H9 (cell line): Measurements from ENCODE around the gene GDPD4. TPM values are rescaled to one million over a fixed set of nuclear protein-coding genes. Genes with fewer than 3 reads are reported as not detected.

ENCODE experiments used
- DNase-seq: peaks from one replicate; pipeline ENCODE4 v3.0.0-alpha.2; 2017
- H2AFZ ChIP-seq: one replicate; pipeline ENCODE4 v1.6.1; 2013; ENCODE audit warnings: mild to moderate bottlenecking, low read length, control low read depth, moderate library complexity
- H2AK5ac ChIP-seq: 2 replicates; pipeline ENCODE4 v1.6.1; 2013; ENCODE audit warnings: low read length, control low read depth, mixed read lengths; ENCODE audit not compliant: insufficient read length
- H2BK120ac ChIP-seq: one replicate; pipeline ENCODE4 v1.6.1; 2013; ENCODE audit warnings: low read depth, mild to moderate bottlenecking, low read length, control low read depth, inconsistent platforms; ENCODE audit not compliant: poor library complexity, severe bottlenecking
- H2BK12ac ChIP-seq: 2 replicates; pipeline ENCODE4 v1.6.1; 2013; ENCODE audit warnings: low read length, control low read depth, mixed read lengths, low read depth; ENCODE audit not compliant: insufficient read length
- H2BK15ac ChIP-seq: 2 replicates; pipeline ENCODE4 v1.6.1; 2013; ENCODE audit warnings: low read depth, low read length, control low read depth
- H2BK20ac ChIP-seq: one replicate; pipeline ENCODE4 v1.6.1; 2013; ENCODE audit warnings: low read depth, mild to moderate bottlenecking, low read length, control low read depth, inconsistent platforms; ENCODE audit not compliant: poor library complexity, severe bottlenecking
- H2BK5ac ChIP-seq: 2 replicates; pipeline ENCODE4 v1.6.1; 2013; ENCODE audit warnings: low read length, control low read depth, mixed read lengths; ENCODE audit not compliant: insufficient read length
- H3K14ac ChIP-seq: 2 replicates; pipeline ENCODE4 v1.6.1; 2013; ENCODE audit warnings: low read length, control low read depth; ENCODE audit not compliant: insufficient read depth
- H3K18ac ChIP-seq: 2 replicates; pipeline ENCODE4 v1.6.1; 2013; ENCODE audit warnings: low read depth, mild to moderate bottlenecking, mixed read lengths, low read length, control low read depth; ENCODE audit not compliant: insufficient read length
- H3K23ac ChIP-seq: 2 replicates; pipeline ENCODE4 v1.6.1; 2013; ENCODE audit warnings: low read length, control low read depth, mixed read lengths, low read depth; ENCODE audit not compliant: insufficient read length
- H3K23me2 ChIP-seq: 2 replicates; pipeline ENCODE4 v1.6.1; 2013; ENCODE audit warnings: low read depth, mild to moderate bottlenecking, mixed read lengths, low read length, control low read depth; ENCODE audit not compliant: insufficient read length, poor library complexity, severe bottlenecking
- H3K27ac ChIP-seq: 2 replicates; pipeline ENCODE4 v1.5.1; 2013; ENCODE audit warnings: low read length, control low read depth, mixed read lengths, low read depth; ENCODE audit not compliant: insufficient read length
- H3K27me3 ChIP-seq: 2 replicates; pipeline ENCODE4 v1.6.1; 2013; ENCODE audit warnings: low read length, control low read depth, inconsistent platforms; ENCODE audit not compliant: insufficient read depth
- H3K4ac ChIP-seq: 2 replicates; pipeline ENCODE4 v1.6.1; 2013; ENCODE audit warnings: low read depth, mild to moderate bottlenecking, control low read depth, inconsistent platforms, low read length, moderate library complexity
- H3K4me1 ChIP-seq: 2 replicates; pipeline ENCODE4 v1.6.1; 2013; ENCODE audit warnings: low read length, control low read depth, inconsistent platforms; ENCODE audit not compliant: insufficient read depth
- H3K4me2 ChIP-seq: 2 replicates; pipeline ENCODE4 v1.6.1; 2013; ENCODE audit warnings: low read length, control low read depth, mixed read lengths; ENCODE audit not compliant: insufficient read length, insufficient read depth
- H3K56ac ChIP-seq: 2 replicates; pipeline ENCODE4 v1.6.1; 2013; ENCODE audit warnings: low read depth, mild to moderate bottlenecking, mixed read lengths, low read length, control low read depth; ENCODE audit not compliant: insufficient read length
- H3K79me1 ChIP-seq: 2 replicates; pipeline ENCODE4 v1.6.1; 2013; ENCODE audit warnings: low read depth, mild to moderate bottlenecking, moderate library complexity, low read length, control low read depth, inconsistent platforms; ENCODE audit not compliant: insufficient read depth, poor library complexity, severe bottlenecking
- H3K79me2 ChIP-seq: 2 replicates; pipeline ENCODE4 v1.6.1; 2013; ENCODE audit warnings: low read length, control low read depth, inconsistent platforms; ENCODE audit not compliant: insufficient read depth
- H3K9ac ChIP-seq: 2 replicates; pipeline ENCODE4 v1.6.1; 2013; ENCODE audit warnings: low read length, control low read depth, mixed read lengths; ENCODE audit not compliant: insufficient read length; ENCODE audit errors: extremely low read depth
- H3K9me3 ChIP-seq: one replicate; pipeline ENCODE4 v1.6.1; 2013; ENCODE audit warnings: low read depth, low read length, inconsistent platforms; ENCODE audit not compliant: control insufficient read depth
- H3T11ph ChIP-seq: one replicate; pipeline ENCODE4 v1.6.1; 2013; ENCODE audit warnings: mild to moderate bottlenecking, low read length, control low read depth, inconsistent platforms
- H4K20me1 ChIP-seq: one replicate; pipeline ENCODE4 v1.6.1; 2013; ENCODE audit not compliant: control insufficient read depth, insufficient read length, insufficient read depth
- H4K5ac ChIP-seq: 2 replicates; pipeline ENCODE4 v1.6.1; 2013; ENCODE audit warnings: low read depth, mild to moderate bottlenecking, mixed read lengths, low read length, control low read depth; ENCODE audit not compliant: insufficient read length
- H4K8ac ChIP-seq: replicated peaks from 2 replicates; pipeline ENCODE4 v1.6.1; 2013; ENCODE audit warnings: low read length, control low read depth, mixed read lengths, low read depth; ENCODE audit not compliant: insufficient read length
- H4K91ac ChIP-seq: 2 replicates; pipeline ENCODE4 v1.6.1; 2013; ENCODE audit warnings: low read depth, mild to moderate bottlenecking, moderate library complexity, mixed read lengths, low read length, control low read depth; ENCODE audit not compliant: insufficient read length
- H3K27ac Mint-ChIP-seq, 3 experiments: 2 replicates in 2 of 3; 3 replicates in 1 of 3; pipeline ENCODE4 v1.8.0; 2020 to 2021; ENCODE audit warnings: mixed read lengths in 3 of 3, mild to moderate bottlenecking in 1 of 3, moderate library complexity in 1 of 3
- H3K27me3 Mint-ChIP-seq: 2 replicates; pipeline ENCODE4 v1.8.0; 2021; ENCODE audit warnings: low read depth, mild to moderate bottlenecking, moderate library complexity, mixed read lengths
- H3K36me3 Mint-ChIP-seq, 3 experiments: 2 replicates in 2 of 3; 3 replicates in 1 of 3; pipeline ENCODE4 v1.8.0; 2020 to 2021; ENCODE audit warnings: low read depth in 3 of 3, mixed read lengths in 3 of 3; ENCODE audit not compliant: insufficient read depth in 1 of 3
- H3K4me1 Mint-ChIP-seq, 2 experiments: 2 replicates each; pipeline ENCODE4 v1.8.0; 2020; ENCODE audit warnings: mixed read lengths in 2 of 2
- H3K4me3 Mint-ChIP-seq, 2 experiments: 2 replicates in 1 of 2; 3 replicates in 1 of 2; pipeline ENCODE4 v1.8.0; 2020 to 2021; ENCODE audit warnings: mild to moderate bottlenecking in 2 of 2, mixed read lengths in 2 of 2, moderate library complexity in 1 of 2
- H3K9me3 Mint-ChIP-seq, 2 experiments: 2 replicates in 1 of 2; 3 replicates in 1 of 2; pipeline ENCODE4 v1.8.0; 2020; ENCODE audit warnings: mild to moderate bottlenecking in 2 of 2, mixed read lengths in 2 of 2, moderate library complexity in 1 of 2
- CTCF ChIP-seq: fragments of 200-600 bp; sonication (generic); conservative IDR thresholded peaks from 3 replicates; pipeline ENCODE4 v1.8.0; 2021; ENCODE audit warnings: antibody characterized with exemption, mild to moderate bottlenecking
- WGBS: extraction: QIAGEN DNeasy Blood & Tissue Kit; methylation state at CpG from one replicate; pipeline ENCODE4 v1.1.7; 2013; ENCODE audit warnings: missing lambda C conversion rate, low lambda C conversion rate, mixed read lengths; ENCODE audit not compliant: insufficient read length; ENCODE audit errors: extremely low coverage; 5-methylcytosine and 5-hydroxymethylcytosine counted together
- total RNA-seq: library from RNA; stranded (reverse); gene quantifications from 2 replicates; pipeline ENCODE4 v1.2.1, GENCODE V29; 2021

The GDPD4 gene
- total RNA-seq, 1 experiment from 2014 or later = not detected

- Mint-ChIP-seq H3K27me3 (no peaks in the 10 kb centered on the region; the same call in none of the 2 replicates), H3K36me3 (peaks cover 0 to 3% (median 0%) of the 10 kb centered on the region in 3 experiments; a peak in 4 of 7 replicates), H3K4me1 (peaks cover 66 to 68% of the 10 kb centered on the region in 2 experiments), H3K27ac (peak overlapping the region in 2 of 3 experiments; percentile 85 to 89; a peak in 3 of 7 replicates), H3K4me3 (0 out of 5 replicates have a peak overlapping the region, but pooled peaks of 1 of the 2 experiments have one; percentile 44), H3K9me3 (peaks cover 0 to 2% of the 10 kb centered on the region in 2 experiments; a peak in 2 of 5 replicates)
- no peak overlapping the region for H3K14ac ChIP-seq
- H3K56ac ChIP-seq = no peak overlapping the region
- WGBS = no CpG with 5 or more reads among the region's 16 CpGs
- no peak overlapping the region for H2BK120ac ChIP-seq
- no peak overlapping the region for H2AFZ ChIP-seq
- peaks cover 17% of the 10 kb centered on the region; the same call in 1 of the 2 replicates for H3K4me1 ChIP-seq
- 0 out of 3 replicates have a peak, but pooled peaks have one; percentile 6 for TF ChIP-seq CTCF
- H3K23ac ChIP-seq = no peak overlapping the region
- H3K4me2 ChIP-seq = no peak overlapping the region
- H3K18ac ChIP-seq = no peak overlapping the region
- peaks cover 2% of the 10 kb centered on the region; the same call in 1 of the 2 replicates for H3K27me3 ChIP-seq
- H3K4ac ChIP-seq = no peak overlapping the region
- no peak overlapping the region for H4K8ac ChIP-seq
- H3K9me3 ChIP-seq = no peaks in the 10 kb centered on the region
- no peak overlapping the region for H3T11ph ChIP-seq
- H4K20me1 ChIP-seq = no peaks in the 10 kb centered on the region
- H3K79me1 ChIP-seq = no peaks in the 10 kb centered on the region
- H2BK20ac ChIP-seq = no peak overlapping the region
- H2BK5ac ChIP-seq = no peak overlapping the region
- no peaks in the 10 kb centered on the region for H3K23me2 ChIP-seq
- no peaks in the 10 kb centered on the region for H3K79me2 ChIP-seq
- H2BK15ac ChIP-seq = no peak overlapping the region
- H4K91ac ChIP-seq = no peak overlapping the region
- H3K9ac ChIP-seq = no peak overlapping the region
- DNase-seq = no peak
- no peak overlapping the region for H3K27ac ChIP-seq
- no peak overlapping the region for H2BK12ac ChIP-seq
- H4K5ac ChIP-seq = no peak overlapping the region
- H2AK5ac ChIP-seq = no peak overlapping the region
Measured at GRCh38 chr11:77174559-77174958, 126.9 kb downstream of the GDPD4 start.
